ENCODE data around the gene PRICKLE2. TPM values are rescaled to one million over a fixed set of nuclear protein-coding genes. Genes with fewer than 3 reads are reported as not detected.

PRICKLE2 gene
- total RNA-seq, 1 donor from 2014 or later = 43.2 TPM

GRCh38 chr3:64166584-64167162, 58.6 kb downstream of the PRICKLE2 start:
- H3K9me3 Mint-ChIP-seq = peaks cover 5% of the 10 kb centered on the region
- no peak overlapping the region for H3K4me3 Mint-ChIP-seq
- no peak for DNase-seq (ENCODE audit: low spot score in 2 of 2, unreplicated experiment in 2 of 2)
- H3K27me3 Mint-ChIP-seq (ENCODE audit: low read depth) = no peaks in the 10 kb centered on the region
- H3K36me3 Mint-ChIP-seq = peaks cover 11% of the 10 kb centered on the region
- no peak overlapping the region for H3K27ac Mint-ChIP-seq
- peaks cover 15% of the 10 kb centered on the region for H3K4me1 Mint-ChIP-seq
- TF ChIP-seq, protein P1, sequence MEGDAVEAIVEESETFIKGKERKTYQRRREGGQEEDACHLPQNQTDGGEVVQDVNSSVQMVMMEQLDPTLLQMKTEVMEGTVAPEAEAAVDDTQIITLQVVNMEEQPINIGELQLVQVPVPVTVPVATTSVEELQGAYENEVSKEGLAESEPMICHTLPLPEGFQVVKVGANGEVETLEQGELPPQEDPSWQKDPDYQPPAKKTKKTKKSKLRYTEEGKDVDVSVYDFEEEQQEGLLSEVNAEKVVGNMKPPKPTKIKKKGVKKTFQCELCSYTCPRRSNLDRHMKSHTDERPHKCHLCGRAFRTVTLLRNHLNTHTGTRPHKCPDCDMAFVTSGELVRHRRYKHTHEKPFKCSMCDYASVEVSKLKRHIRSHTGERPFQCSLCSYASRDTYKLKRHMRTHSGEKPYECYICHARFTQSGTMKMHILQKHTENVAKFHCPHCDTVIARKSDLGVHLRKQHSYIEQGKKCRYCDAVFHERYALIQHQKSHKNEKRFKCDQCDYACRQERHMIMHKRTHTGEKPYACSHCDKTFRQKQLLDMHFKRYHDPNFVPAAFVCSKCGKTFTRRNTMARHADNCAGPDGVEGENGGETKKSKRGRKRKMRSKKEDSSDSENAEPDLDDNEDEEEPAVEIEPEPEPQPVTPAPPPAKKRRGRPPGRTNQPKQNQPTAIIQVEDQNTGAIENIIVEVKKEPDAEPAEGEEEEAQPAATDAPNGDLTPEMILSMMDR (IDR thresholded peaks at IDR 0.05; ENCODE audit: unreplicated experiment) = no peak

DNA sequence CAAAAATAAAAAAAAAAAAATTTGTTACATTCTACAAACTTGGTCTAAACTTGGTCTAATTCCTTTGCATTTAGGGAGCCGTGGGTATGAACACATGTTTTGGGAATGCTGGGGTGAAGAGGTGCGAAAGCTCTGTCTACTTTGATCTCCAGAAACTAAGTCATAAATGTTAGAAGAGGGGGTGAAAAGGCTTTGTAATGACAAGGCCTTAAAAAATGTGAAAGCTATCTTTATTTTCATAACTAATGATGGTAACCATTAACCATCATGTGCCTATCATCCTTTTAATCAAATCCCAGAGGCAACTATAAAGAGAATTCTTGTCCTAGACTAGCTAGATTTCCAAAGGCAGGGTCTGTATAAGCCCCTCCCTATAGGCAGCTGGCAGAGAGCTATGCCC, 60.9 kb downstream of the PRICKLE2 start:
- H3K9me3 Mint-ChIP-seq = no peaks in the 10 kb centered on the region
- TF ChIP-seq, protein P1 (IDR thresholded peaks at IDR 0.05; ENCODE audit: unreplicated experiment) = no peak
- no peaks in the 10 kb centered on the region for H3K27me3 Mint-ChIP-seq (ENCODE audit: low read depth)
- H3K36me3 Mint-ChIP-seq = peaks cover 10% of the 10 kb centered on the region
- DNase-seq (ENCODE audit: low spot score in 2 of 2, unreplicated experiment in 2 of 2) = no peak
- peaks cover 22% of the 10 kb centered on the region for H3K4me1 Mint-ChIP-seq
- no peak overlapping the region for H3K4me3 Mint-ChIP-seq
- H3K27ac Mint-ChIP-seq = peak overlapping the region; percentile 21

- Mint-ChIP-seq H3K27ac (peak overlapping the region; percentile 80), H3K4me1 (peaks cover 22% of the 10 kb centered on the region), H3K27me3 (ENCODE audit: low read depth) (no peaks in the 10 kb centered on the region)
Measured at GRCh38 chr3:64163755-64164148, 61.5 kb downstream of the PRICKLE2 start.

DNA sequence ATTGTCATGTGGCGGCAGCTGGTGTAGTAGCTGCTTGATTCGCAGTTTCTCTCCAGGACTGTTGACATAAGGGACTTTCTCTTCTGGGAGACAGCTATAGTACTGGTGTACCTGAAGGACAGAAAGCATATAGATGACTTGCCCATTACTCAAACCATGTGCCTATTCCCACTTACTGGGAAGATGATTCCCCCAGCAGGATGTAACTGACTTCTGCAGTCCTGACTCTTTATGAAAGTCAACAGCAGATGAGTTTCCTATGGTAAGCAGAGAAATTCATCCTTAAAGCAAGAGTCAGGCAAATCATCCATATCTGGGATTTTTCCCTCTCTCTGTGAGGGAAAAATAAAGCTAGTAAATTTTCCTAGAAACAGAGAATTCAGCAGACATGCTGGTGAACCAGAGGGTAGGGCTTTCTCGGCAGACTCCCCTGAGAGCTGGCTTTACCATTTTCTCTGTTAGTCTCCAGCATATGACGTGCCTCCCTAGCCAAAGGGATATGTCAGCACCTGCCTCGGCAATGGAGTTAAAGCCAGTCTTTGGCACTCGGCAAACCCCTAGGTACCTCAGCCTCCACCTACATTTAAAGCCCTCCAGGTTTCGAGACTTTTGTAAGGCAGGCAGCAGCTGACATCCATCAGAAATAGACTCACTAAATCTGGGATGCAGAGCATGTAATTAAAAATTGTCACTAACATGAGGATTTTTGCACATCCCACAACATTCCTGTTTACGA, 62.1 kb downstream of the PRICKLE2 start:
- Mint-ChIP-seq H3K4me3 (no peak overlapping the region), H3K4me1 (peaks cover 27% of the 10 kb centered on the region), H3K27me3 (ENCODE audit: low read depth) (no peaks in the 10 kb centered on the region), H3K9me3 (no peaks in the 10 kb centered on the region), H3K27ac (peak overlapping the region; percentile 80), H3K36me3 (peaks cover 21% of the 10 kb centered on the region)
- DNase-seq (ENCODE audit: low spot score in 2 of 2, unreplicated experiment in 2 of 2) = no peak
- TF ChIP-seq, protein P1 (IDR thresholded peaks at IDR 0.05; ENCODE audit: unreplicated experiment) = no peak

More at GRCh38 chr3:64163755-64164148, 61.5 kb downstream of the PRICKLE2 start:
- Mint-ChIP-seq H3K36me3 (peaks cover 15% of the 10 kb centered on the region), H3K9me3 (no peaks in the 10 kb centered on the region), H3K4me3 (no peak overlapping the region)
- DNase-seq (ENCODE audit: low spot score in 2 of 2, unreplicated experiment in 2 of 2) = no peak
- TF ChIP-seq, protein P1 (IDR thresholded peaks at IDR 0.05; ENCODE audit: unreplicated experiment) = no peak

DNA sequence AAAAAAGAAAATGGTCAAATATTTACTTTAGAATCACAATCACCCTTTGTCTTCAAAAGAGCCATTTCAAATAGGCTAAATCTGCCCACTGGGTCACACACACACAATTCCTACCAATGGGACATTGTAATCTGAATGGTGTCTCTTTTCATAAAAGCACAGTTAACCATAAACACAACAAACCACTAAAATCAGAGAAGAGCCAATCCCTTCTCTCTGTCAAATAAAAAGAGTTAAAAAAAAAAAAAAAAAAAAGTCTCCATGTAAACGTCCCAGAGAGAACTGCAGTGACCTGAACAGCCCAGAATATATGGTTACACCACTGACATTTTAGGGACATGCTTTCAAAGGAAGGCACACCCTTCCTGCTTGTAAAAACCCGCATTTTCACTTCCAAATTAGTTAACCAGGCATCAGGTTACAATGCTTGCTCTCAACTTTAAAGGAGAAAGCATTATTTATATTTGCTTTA, 63.7 kb downstream of the PRICKLE2 start:
- Mint-ChIP-seq H3K4me3 (no peak overlapping the region), H3K27ac (peak overlapping the region; percentile 75), H3K36me3 (peaks cover 30% of the 10 kb centered on the region), H3K27me3 (ENCODE audit: low read depth) (no peaks in the 10 kb centered on the region), H3K9me3 (no peaks in the 10 kb centered on the region), H3K4me1 (peaks cover 44% of the 10 kb centered on the region)
- DNase-seq (ENCODE audit: low spot score in 2 of 2, unreplicated experiment in 2 of 2) = no peak
- TF ChIP-seq, protein P1 (IDR thresholded peaks at IDR 0.05; ENCODE audit: unreplicated experiment) = no peak
